Naive thymus-derived CD4-positive, alpha-beta T cell (primary cell): Measurements from ENCODE around the gene MYG1. TPM values are rescaled to one million over a fixed set of nuclear protein-coding genes. Genes with fewer than 3 reads are reported as not detected.

Source experiments
- ATAC-seq: fragments of 150-1000 bp; cut with Tn5 transposase; 2 replicates; pipeline ENCODE4 v1.10.0; 2021; ENCODE audit warnings: mild to moderate bottlenecking, moderate library complexity
- CTCF ChIA-PET: fragments of 350-600 bp; sonication (Branson Sonifier 250); formaldehyde crosslinking; loops from one replicate; lab custom pipeline; 2021; ENCODE audit warnings: antibody characterized with exemption; lab: Charles Lee
- POLR2A ChIA-PET: fragments of 350-600 bp; sonication (Branson Sonifier 250); formaldehyde crosslinking; loops from one replicate; lab custom pipeline; 2021; ENCODE audit warnings: antibody characterized with exemption, inconsistent platforms; lab: Charles Lee
- DNase-seq, 9 donors: peaks; one replicate each; pipeline versions ENCODE4 v3.0.0 to v3.0.0-alpha.2; 2020 to 2022; ENCODE audit warnings: mixed read lengths in 1 of 9
- H3K27ac ChIP-seq: one replicate; pipeline ENCODE4 v1.7.0; 2013; ENCODE audit warnings: mild to moderate bottlenecking, low read depth, low read length, moderate library complexity
- H3K27me3 ChIP-seq, 2 donors: one replicate each; pipeline ENCODE4 v1.7.0; 2013; ENCODE audit warnings: low read length in 2 of 2, mild to moderate bottlenecking in 2 of 2, moderate library complexity in 2 of 2; ENCODE audit not compliant: control insufficient read depth in 2 of 2, insufficient read depth in 2 of 2
- H3K36me3 ChIP-seq, 3 experiments: 1 replicate in 2 of 3; 2 replicates in 1 of 3; pipeline ENCODE4 v1.7.0; 2013; ENCODE audit warnings: low read length in 3 of 3, mild to moderate bottlenecking in 3 of 3, moderate library complexity in 1 of 3; ENCODE audit not compliant: insufficient read depth in 3 of 3, control insufficient read depth in 2 of 3
- H3K4me1 ChIP-seq, 2 donors: one replicate each; pipeline ENCODE4 v1.7.0; 2013; ENCODE audit warnings: low read length in 2 of 2, mild to moderate bottlenecking in 2 of 2, moderate library complexity in 1 of 2; ENCODE audit not compliant: control insufficient read depth in 2 of 2, insufficient read depth in 2 of 2
- H3K4me3 ChIP-seq: 2 replicates; pipeline ENCODE4 v1.7.0; 2013; ENCODE audit warnings: mild to moderate bottlenecking, low read length
- H3K9me3 ChIP-seq, 3 experiments: 1 replicate in 2 of 3; 2 replicates in 1 of 3; pipeline ENCODE4 v1.7.0; 2013; ENCODE audit warnings: low read length in 3 of 3; ENCODE audit not compliant: control insufficient read depth in 2 of 3
- H3K27ac Mint-ChIP-seq, 9 donors: one replicate each; pipeline ENCODE4 v1.8.0; 2020 to 2022; ENCODE audit warnings: mixed read lengths in 9 of 9, mild to moderate bottlenecking in 8 of 9, moderate library complexity in 5 of 9, inconsistent platforms in 2 of 9
- H3K27me3 Mint-ChIP-seq, 5 donors: one replicate each; pipeline ENCODE4 v1.8.0; 2021 to 2022; ENCODE audit warnings: mixed read lengths in 5 of 5, mild to moderate bottlenecking in 1 of 5
- H3K36me3 Mint-ChIP-seq, 5 donors: one replicate each; pipeline ENCODE4 v1.8.0; 2020 to 2022; ENCODE audit warnings: mixed read lengths in 5 of 5, mild to moderate bottlenecking in 3 of 5, inconsistent platforms in 1 of 5
- H3K4me1 Mint-ChIP-seq, 7 donors: one replicate each; pipeline ENCODE4 v1.8.0; 2020 to 2022; ENCODE audit warnings: mixed read lengths in 7 of 7, mild to moderate bottlenecking in 3 of 7, inconsistent platforms in 1 of 7
- H3K4me3 Mint-ChIP-seq, 10 donors: one replicate each; pipeline ENCODE4 v1.8.0; 2020 to 2022; ENCODE audit warnings: mild to moderate bottlenecking in 10 of 10, mixed read lengths in 10 of 10, moderate library complexity in 6 of 10, inconsistent platforms in 2 of 10
- H3K9me3 Mint-ChIP-seq, 11 donors: one replicate each; pipeline ENCODE4 v1.8.0; 2020 to 2022; ENCODE audit warnings: mixed read lengths in 11 of 11, mild to moderate bottlenecking in 4 of 11, inconsistent platforms in 1 of 11, moderate library complexity in 1 of 11
- intact Hi-C, 2 donors: fragments of 100-400 bp; cut with micrococcal nuclease; formaldehyde crosslinking; loops; one replicate each; pipeline ENCODE4 v1.15.1; 2023
- polyA plus RNA-seq, 2 donors: library from polyadenylated mRNA; unstranded; fragments of 300-500 nt; fragmentation: Illumina TruSeq; gene quantifications; one replicate each; pipeline ENCODE4 v1.2.3, GENCODE V29; 2021
- total RNA-seq, 6 experiments: library from RNA in 5 of 6; stranded (reverse) in 5 of 6; gene quantifications; 1 replicate in 5 of 6; 2 replicates in 1 of 6; pipeline ENCODE4 v1.2.3 and lab custom pipeline; 2021 to 2026

The MYG1 gene
- total and polyA plus RNA-seq, 7 experiments from 2014 or later, result 38.9 to 75.1 (median 53.1) TPM

GRCh38 chr12:53313996-53314395, 14.5 kb downstream of the MYG1 start:
- H3K36me3 ChIP-seq, result peaks cover 3 to 69% (median 29%) of the 10 kb centered on the region in 3 experiments

GRCh38 chr12:53320352-53321195, 21.1 kb downstream of the MYG1 start:
- Histone ChIP-seq H3K36me3 (peaks cover 0 to 31% (median 3%) of the 10 kb centered on the region in 3 experiments), H3K27me3 (no peaks in the 10 kb centered on the region), H3K27ac (peak overlapping the region; percentile 73), H3K4me1 (peaks cover 25 to 31% of the 10 kb centered on the region in 2 donors), H3K4me3 (peak overlapping the region; percentile 98), H3K9me3 (no peaks in the 10 kb centered on the region)
- ChIA-PET CTCF (interaction anchor here (0.5 to 8.6 kb wide), 27 partner anchors 10 to 275 kb away, joined by 3 to 90 read pairs (median 4); partner anchors contain the start of genes MYG1, PFDN5 and SP1), POLR2A (interaction anchor here (0.6 to 4.6 kb wide), 21 partner anchors 10 to 273 kb away, joined by 3 to 81 read pairs (median 3); partner anchors contain the start of genes ESPL1, MYG1, PFDN5 and SP1)
- H3K27ac Mint-ChIP-seq, result peak overlapping the region; percentile 94 to 98 (median 94)
- peaks cover 23 to 44% (median 41%) of the 10 kb centered on the region in 7 donors for H3K4me1 Mint-ChIP-seq
- peaks cover 5 to 16% (median 9%) of the 10 kb centered on the region in 5 donors for H3K36me3 Mint-ChIP-seq
- H3K27me3 Mint-ChIP-seq, result no peaks in the 10 kb centered on the region
- H3K9me3 Mint-ChIP-seq, result peaks cover 0 to 1% (median 0%) of the 10 kb centered on the region in 11 donors
- intact Hi-C loops, result loop anchor here (1.0 to 5.0 kb wide), 16 partner anchors 21 to 407 kb away; partner anchors contain the start of genes CALCOCO1 (in 2 of the 2), CSAD (in 2 of the 2), ESPL1 (in 2 of the 2) and MYG1 (in 2 of the 2)
- no peak for ATAC-seq
- DNase-seq, result peak in 1 of 9 donors; percentile 8
- peak overlapping the region; percentile 94 to 99 (median 96) for H3K4me3 Mint-ChIP-seq

More at GRCh38 chr12:53313996-53314395, 14.5 kb downstream of the MYG1 start:
- DNase-seq (no peak), ATAC-seq (no peak)
- intact Hi-C loops, result no loop called here
- Mint-ChIP-seq H3K4me3 (no peak overlapping the region), H3K9me3 (peaks cover 0 to 1% (median 0%) of the 10 kb centered on the region in 11 donors), H3K4me1 (peaks cover 4 to 11% (median 5%) of the 10 kb centered on the region in 7 donors), H3K36me3 (peaks cover 5 to 43% (median 20%) of the 10 kb centered on the region in 5 donors), H3K27me3 (no peaks in the 10 kb centered on the region), H3K27ac (peak overlapping the region in 1 of 9 donors; percentile 72)
- ChIA-PET CTCF (interaction anchor here (0.6 to 0.7 kb wide), 2 partner anchors 26 to 39 kb away, joined by 3 read pairs; no protein-coding TSS in a partner anchor), POLR2A (no interaction called here)
- H3K4me3 ChIP-seq, result no peak overlapping the region
- no peak overlapping the region for H3K27ac ChIP-seq
- H3K27me3 ChIP-seq, result no peaks in the 10 kb centered on the region
- no peaks in the 10 kb centered on the region for H3K4me1 ChIP-seq
- H3K9me3 ChIP-seq, result no peaks in the 10 kb centered on the region

DNA sequence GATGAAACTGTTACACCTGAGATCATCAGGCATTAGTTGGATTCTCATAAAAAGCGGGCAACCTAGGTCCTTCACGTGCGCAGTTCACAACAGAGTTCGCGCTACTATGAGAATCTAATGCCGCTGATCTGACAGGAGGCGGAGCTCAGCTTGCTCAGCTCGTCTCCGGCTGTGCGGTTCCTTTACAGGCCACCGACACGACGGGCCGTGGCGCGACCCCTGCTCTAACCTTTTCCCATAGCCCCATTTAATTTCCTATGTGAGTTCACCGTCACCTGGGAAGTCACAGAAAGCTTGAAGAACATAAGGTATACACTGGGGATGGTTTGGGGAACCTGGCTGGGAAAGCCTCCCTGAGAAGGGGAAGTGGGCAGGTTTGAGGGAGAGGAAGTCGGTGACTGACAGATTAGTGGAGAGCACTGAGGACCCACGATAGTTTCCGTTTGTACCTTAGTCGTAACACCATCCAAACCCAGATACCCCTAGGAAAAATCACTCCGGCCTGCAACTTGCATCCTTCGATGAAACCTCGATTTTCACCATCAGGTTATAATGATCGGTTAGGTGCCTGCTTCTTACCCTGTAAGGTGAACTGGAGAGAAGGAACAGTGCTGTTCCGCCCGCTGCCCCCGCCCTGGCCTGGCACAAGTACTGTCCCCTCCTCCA, 24.8 kb downstream of the MYG1 start:
- POLR2A ChIA-PET, result interaction anchor here (0.7 to 6.2 kb wide), 19 partner anchors 11 to 318 kb away, joined by 3 to 52 read pairs (median 4); partner anchors contain the start of genes CSAD, EIF4B, MYG1 and PFDN5
- Histone ChIP-seq H3K9me3 (no peaks in the 10 kb centered on the region), H3K36me3 (peaks cover 0 to 3% (median 0%) of the 10 kb centered on the region in 3 experiments), H3K4me3 (peak overlapping the region; percentile 78), H3K27me3 (no peaks in the 10 kb centered on the region), H3K27ac (peak overlapping the region; percentile 82), H3K4me1 (peaks cover 25 to 37% of the 10 kb centered on the region in 2 donors)
- DNase-seq, result peak; percentile 24 to 70 (median 66)
- ATAC-seq, result peak; percentile 35
- no peaks in the 10 kb centered on the region for H3K9me3 Mint-ChIP-seq
- H3K36me3 Mint-ChIP-seq, result peaks cover 0 to 1% (median 0%) of the 10 kb centered on the region in 5 donors
- CTCF ChIA-PET, result interaction anchor here (0.5 to 8.6 kb wide), 19 partner anchors 21 to 344 kb away, joined by 3 to 90 read pairs (median 4); partner anchors contain the start of genes MYG1 and PFDN5
- H3K27ac Mint-ChIP-seq, result peak overlapping the region; percentile 88 to 98 (median 94)
- H3K27me3 Mint-ChIP-seq, result peaks cover 0 to 13% (median 0%) of the 10 kb centered on the region in 5 donors
- peaks cover 25 to 49% (median 43%) of the 10 kb centered on the region in 7 donors for H3K4me1 Mint-ChIP-seq
- H3K4me3 Mint-ChIP-seq, result peak overlapping the region; percentile 87 to 97 (median 95)
- intact Hi-C loops, result loop anchor here (1.0 to 5.0 kb wide), 9 partner anchors 21 to 403 kb away; partner anchors contain the start of genes EIF4B (in 2 of the 2), CALCOCO1 (in 1 of the 2) and SP1 (in 1 of the 2)

DNA sequence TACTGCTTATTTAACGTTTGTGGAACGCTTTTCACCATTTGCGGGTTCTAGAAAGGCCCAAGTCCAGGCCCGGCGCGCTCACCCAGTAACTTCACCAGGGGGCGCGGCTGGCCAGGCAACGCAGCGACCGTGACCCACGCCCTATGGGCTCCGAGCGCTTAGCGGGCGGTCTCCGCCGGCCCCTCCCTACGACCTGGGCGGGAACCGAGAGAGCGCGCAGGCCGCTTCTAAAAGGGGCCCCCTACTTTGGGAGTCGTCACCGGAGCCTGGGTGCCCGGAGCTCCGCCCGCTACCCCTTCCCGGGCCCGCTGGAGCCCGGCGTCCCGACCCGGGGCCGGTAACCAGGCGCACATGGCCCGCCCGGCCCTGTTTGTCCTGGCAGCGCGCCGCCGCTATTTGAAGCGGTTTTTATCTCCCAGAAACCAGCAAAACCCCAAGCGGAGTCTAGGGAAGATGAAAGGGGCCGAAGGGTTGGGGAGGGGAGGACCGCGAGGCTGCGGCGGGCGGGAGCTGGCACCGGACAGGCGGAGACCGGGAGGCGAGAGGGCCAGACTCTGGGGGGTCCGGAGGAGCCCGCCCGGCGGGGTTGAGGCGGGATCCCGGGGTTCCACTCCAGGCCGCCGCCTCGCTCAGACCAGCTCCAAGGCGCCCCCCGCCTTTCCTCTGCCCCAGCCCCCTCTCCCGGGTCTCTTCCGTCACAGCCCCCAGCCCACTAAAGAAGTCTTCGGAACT, 25.4 kb downstream of the MYG1 start:
- ChIA-PET POLR2A (interaction anchor here (0.9 to 6.2 kb wide), 9 partner anchors 19 to 176 kb away, joined by 3 to 52 read pairs (median 8); partner anchors contain the start of genes CSAD, MYG1, PFDN5 and SP1), CTCF (interaction anchor here (0.7 to 8.6 kb wide), 8 partner anchors 20 to 345 kb away, joined by 3 to 90 read pairs (median 4); no protein-coding TSS in a partner anchor)
- H3K9me3 Mint-ChIP-seq, result no peaks in the 10 kb centered on the region
- no peaks in the 10 kb centered on the region for H3K36me3 ChIP-seq
- H3K4me1 ChIP-seq, result peaks cover 25 to 37% of the 10 kb centered on the region in 2 donors
- peak overlapping the region; percentile 87 to 97 (median 95) for H3K4me3 Mint-ChIP-seq
- no peaks in the 10 kb centered on the region for H3K36me3 Mint-ChIP-seq
- H3K9me3 ChIP-seq, result no peaks in the 10 kb centered on the region
- peak overlapping the region; percentile 82 for H3K27ac ChIP-seq
- peaks cover 24 to 47% (median 43%) of the 10 kb centered on the region in 7 donors for H3K4me1 Mint-ChIP-seq
- H3K27ac Mint-ChIP-seq, result peak overlapping the region; percentile 88 to 98 (median 94)
- peak; percentile 71 for ATAC-seq
- peak overlapping the region; percentile 78 for H3K4me3 ChIP-seq
- DNase-seq, result peak; percentile 60 to 91 (median 69)
- intact Hi-C loops, result loop anchor here (1.0 to 5.0 kb wide), 9 partner anchors 20 to 402 kb away; partner anchors contain the start of genes EIF4B (in 2 of the 2), CALCOCO1 (in 1 of the 2) and SP1 (in 1 of the 2)
- H3K27me3 ChIP-seq, result no peaks in the 10 kb centered on the region
- peaks cover 0 to 13% (median 0%) of the 10 kb centered on the region in 5 donors for H3K27me3 Mint-ChIP-seq

DNA sequence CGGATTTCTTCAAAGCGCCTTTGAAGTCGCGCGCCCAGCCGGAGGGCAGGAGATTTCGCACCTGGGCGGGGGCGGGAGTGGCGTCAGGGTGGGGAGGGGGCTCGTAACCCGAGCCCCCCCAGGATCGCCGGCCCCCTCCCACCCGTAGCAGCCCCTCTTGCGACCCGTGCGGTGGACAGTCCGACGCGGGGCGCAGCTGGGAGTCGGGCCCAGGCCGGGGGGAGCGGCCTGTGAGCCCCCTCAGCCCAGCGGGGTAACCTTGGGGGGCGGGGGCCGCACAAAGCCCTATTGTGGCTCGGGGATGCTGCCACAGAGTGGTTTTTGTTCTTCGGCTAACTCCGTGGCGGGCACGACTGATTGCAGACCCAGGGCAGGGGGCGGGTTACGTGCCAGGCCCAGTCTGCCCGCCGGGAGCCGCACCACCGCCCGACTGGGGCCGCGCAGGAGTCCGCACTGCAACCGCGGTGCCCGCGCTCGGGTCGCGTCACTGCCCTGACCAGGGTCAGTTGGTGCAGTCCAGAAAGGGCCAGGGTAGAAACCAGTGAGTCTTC, 26.1 kb downstream of the MYG1 start:
- Mint-ChIP-seq H3K36me3 (no peaks in the 10 kb centered on the region), H3K27ac (peak overlapping the region in 5 of 9 donors; percentile 62 to 84 (median 75)), H3K9me3 (no peaks in the 10 kb centered on the region), H3K4me1 (peaks cover 19 to 42% (median 36%) of the 10 kb centered on the region in 7 donors), H3K27me3 (peaks cover 0 to 17% (median 0%) of the 10 kb centered on the region in 5 donors), H3K4me3 (peak overlapping the region; percentile 76 to 96 (median 87))
- CTCF ChIA-PET, result interaction anchor here (0.6 to 8.6 kb wide), 5 partner anchors 10 to 183 kb away, joined by 3 to 90 read pairs (median 4); no protein-coding TSS in a partner anchor
- POLR2A ChIA-PET, result interaction anchor here (1.0 to 6.2 kb wide), 6 partner anchors 19 to 175 kb away, joined by 4 to 52 read pairs (median 14); partner anchors contain the start of genes CSAD, MYG1, SP1 and TARBP2
- Histone ChIP-seq H3K4me3 (peak overlapping the region; percentile 78), H3K27me3 (no peaks in the 10 kb centered on the region), H3K27ac (peak overlapping the region; percentile 82), H3K9me3 (no peaks in the 10 kb centered on the region), H3K36me3 (no peaks in the 10 kb centered on the region), H3K4me1 (peaks cover 19 to 32% of the 10 kb centered on the region in 2 donors)
- peak in 4 of 9 donors; percentile 14 to 33 (median 25) for DNase-seq
- intact Hi-C loops, result loop anchor here in 1 of 2 donors (2.0 kb wide), 1 partner anchor 319 kb away; the partner anchor contains the start of gene EIF4B
- no peak for ATAC-seq
